HL-60/S4 treated with phorbol 12-myristate 13-acetate at 8.2 ng/mL for 4 days and 3 days (cell line): ENCODE results near the gene FOCAD.

Source experiments
- in situ Hi-C: fragments of 300-500 bp; cut with MboI; formaldehyde crosslinking; loops from 2 replicates; pipeline ENCODE4 v1.15.0; 2022; ENCODE audit warnings: low sequenced_read_pairs

FOCAD gene

DNA sequence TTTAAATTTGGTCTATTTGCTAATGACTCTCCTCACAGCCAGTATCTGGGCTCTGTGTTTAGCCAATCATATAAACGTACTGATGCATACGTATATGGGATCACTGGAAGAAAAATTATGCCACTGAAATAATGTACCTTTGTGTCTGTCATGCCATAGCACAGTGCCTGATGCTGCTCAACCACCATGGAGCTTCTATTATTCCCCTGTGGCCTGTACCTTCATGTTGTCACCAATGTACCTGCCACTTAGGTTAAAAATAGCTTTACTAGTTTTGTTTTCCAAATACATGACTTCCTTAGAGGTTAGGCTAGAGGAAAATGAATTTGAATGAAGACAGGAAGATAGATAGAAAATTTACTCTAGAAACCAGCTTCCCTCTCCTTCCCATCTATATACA is 312.8 kb downstream of the FOCAD start:
- in situ Hi-C loops, result no loop called here

DNA sequence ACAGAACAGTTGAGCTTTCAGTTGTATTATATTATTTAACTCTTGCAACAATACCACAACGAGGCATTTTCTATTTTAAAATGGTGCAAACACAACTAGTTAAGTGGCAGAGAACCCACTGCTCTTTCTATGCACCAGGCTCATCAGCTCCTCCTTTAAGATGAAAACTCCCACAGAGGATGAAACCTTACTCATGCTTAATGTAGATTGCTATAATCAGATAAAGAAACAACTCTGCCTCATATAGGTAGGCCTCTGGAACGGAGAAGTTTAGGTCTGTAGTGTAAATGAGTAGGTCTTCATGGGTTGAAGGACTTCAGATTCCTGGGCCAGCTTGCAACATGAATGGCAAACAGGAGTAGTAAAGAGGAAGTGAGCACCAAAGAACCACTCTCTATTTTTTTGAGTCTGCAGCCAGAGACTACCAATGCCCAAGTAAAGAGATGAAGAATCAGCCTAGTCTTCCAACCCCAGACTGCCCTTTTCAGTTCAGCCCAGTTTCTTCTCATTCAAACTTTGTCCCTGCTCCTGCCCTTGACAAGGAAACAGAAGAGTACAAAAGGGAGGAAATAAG is 313.5 kb downstream of the FOCAD start:
- in situ Hi-C loops, result no loop called here

DNA sequence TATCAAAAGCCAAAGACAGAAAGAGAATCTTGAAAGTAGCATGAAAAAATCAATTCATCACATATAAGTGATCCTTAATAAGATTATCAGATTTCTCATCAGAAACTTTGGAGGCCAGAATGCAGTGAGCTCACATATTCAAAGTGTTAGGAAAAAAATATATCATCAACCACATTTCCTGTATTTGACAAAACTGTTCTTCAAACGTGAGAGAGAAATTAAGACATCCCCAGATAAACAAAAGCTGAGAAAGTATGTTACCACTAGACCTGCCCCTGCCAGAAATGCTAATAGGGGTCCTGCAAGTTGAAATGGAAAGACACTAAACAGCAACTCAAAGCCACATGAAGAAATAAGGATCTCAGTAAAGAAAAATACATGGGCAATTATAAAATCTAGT is 317.5 kb downstream of the FOCAD start:
- in situ Hi-C loops, result no loop called here

DNA sequence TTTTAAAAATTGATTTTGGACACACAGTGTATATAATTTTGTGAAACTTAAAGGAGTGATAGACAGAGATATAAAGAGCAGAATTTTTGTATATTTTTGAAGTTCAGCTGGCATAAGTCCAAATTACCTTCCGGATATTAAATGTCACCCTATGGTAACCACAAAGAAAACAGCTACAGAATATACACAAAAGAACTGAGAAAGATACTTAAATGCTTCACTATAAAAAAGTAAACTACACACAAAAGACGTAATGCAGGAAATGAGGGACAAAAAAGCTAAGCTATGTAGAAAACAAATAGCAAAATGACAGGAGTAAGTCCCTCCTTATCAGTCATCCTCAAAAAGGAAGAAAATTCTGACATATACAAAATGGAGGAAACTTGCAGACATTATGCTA is 318.0 kb downstream of the FOCAD start:
- in situ Hi-C loops, result no loop called here

DNA sequence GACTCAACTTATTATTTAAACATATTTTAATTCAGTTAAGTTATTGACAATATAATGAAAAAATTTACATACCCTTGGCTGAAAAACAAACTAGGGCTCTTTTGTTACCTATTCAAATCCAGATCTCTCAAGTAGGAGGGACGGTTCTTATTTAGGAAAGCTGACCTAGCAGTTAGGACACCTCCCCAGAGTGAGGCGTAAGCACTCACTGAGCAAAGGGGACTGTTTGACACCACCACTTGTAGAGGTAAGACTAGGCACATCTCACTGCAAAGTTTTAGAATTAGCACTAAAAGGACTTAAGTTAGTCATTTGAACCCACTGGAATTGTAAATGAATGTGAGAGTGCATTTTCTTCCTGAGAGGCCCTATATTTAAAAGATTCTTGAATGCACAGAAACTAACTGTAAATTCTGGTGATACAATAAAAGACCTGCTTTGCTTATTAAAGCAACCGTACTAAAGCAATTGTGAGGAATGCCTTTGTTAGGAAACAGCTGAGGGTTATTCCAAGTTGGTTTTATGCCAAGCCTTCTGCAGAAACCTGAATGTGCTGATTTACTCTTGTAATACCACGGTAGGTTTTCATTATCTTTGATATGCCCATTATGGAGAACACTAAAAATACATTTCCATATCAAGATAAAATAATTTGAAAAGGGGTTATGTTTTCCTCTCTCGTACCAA is 331.2 kb downstream of the FOCAD start:
- in situ Hi-C loops, result no loop called here

DNA sequence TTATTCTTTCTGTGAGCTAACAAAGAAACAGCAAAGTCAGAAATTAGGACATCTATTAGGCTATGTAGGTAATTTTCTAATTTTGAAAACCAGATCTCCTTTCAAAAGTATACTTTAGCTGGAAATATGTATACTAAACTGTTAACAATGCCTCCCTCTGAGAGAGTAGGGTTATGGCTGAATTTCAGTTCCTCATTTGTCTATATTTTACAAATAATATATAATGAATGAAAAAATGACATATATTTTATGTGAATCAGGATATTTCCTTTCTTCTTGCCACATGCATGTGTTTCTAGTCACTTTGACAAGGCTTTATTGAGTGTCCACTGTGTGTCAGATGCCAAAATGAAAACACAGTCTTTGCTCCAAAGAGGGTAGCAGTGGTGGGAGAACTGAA is 331.9 kb downstream of the FOCAD start:
- in situ Hi-C loops, result no loop called here

DNA sequence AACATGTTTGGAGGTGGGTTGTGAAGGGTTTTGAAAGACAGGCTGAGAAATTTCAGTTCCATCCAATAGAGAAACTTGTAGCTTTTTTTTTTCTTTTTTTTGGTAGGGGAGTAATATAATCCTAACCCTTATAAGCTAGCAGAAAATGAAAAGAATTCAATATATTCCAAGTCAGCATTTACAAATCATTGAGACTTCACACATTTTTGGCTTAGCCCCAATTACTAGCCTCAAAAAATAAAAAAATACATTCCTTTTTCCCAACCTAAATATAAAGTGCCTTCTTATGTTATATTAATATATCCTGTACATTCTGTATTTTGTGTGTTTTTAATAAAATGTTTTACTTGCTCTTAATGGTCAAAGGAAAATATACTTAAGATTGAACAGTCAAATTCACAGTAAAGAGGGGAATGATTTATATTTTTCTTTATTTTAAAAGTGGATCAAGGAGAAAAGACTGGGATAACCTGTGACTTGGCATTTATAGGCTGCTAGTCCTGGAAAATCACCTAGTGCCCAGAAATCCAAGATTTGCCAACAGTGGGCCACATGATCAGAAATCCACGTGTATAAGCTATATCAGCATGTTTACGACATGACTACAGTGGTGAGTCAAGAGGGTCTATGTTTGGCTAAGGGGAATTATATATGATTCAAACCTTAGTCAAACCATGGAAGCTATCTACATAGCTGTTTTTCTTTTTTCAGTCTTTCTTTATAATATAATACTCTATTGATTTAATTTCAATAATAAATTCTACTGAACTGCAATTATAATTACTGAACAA is 332.8 kb downstream of the FOCAD start:
- in situ Hi-C loops, result no loop called here

DNA sequence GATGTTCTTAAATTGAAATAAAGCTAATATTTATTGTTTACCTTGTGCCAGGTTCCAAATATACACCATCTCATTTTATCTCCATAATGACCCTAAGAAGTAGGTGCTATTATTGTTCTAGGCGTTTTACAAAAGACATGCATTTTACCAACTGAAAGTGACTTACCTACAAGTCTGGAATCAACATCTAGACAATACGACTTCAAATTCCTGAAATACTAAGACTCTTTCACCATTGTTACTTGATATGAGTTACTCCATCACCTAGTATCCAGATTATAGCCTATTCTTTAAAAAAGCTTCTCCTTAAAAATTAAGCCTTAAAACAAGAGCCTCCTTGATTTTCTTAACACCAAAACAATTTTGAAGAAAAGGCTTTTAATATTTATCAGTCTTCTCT is 334.1 kb downstream of the FOCAD start:
- in situ Hi-C loops, result no loop called here

DNA sequence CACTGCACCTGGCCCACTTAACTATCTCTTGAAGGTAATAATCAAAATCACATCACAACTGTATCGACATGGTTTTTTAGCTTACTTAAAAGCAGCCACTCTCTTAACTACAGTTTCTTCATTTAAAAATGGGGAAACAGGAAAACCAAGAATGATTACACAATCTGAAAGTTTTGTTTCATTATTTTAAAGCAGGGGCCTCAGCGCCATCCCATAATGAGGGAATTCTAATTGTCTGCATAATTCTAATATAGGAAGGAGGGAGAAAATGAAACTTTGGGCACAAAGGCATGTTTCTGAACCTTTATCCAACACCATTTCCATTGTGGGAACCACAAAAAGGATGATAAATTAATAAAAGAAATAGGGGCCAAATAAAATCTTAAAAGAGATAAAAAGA is 339.8 kb downstream of the FOCAD start:
- in situ Hi-C loops, result no loop called here

DNA sequence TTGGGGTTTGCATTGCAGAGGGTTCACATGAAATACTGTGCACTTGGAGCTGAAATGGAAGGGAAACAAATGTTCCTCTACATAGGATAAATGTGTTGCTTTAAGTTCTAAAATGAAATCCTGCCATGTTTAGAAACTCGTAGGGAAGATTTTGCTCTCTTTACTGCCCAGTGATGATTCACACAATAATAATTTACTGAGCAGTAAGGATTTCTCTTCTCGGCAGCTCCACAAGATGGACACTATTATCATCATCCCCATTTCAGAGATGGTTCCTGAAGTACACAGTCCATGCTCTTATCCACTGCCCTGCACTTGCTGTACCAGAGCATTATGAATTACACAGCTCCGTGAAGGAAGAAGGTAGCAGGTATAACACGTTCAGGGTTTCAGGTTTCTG is 343.2 kb downstream of the FOCAD start:
- in situ Hi-C loops, result no loop called here

DNA sequence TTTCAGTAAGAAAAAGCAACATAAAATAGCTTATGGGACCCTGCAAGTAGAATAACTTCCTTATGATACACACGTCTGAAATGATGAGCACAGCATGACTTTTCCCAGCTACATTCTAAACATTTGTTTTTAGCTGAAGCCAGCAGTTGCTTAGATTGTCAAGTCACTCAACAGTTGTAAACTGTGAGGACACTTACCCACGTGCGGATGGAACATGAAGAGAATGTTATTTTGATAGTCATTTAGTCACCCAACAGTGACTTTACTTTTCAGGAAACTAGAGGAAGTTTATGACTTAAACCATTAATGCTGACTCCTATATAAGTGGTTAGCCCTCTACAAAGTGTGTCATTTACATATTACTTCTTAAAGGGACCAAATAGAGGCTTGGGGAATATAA is 344.4 kb downstream of the FOCAD start:
- in situ Hi-C loops, result no loop called here

DNA sequence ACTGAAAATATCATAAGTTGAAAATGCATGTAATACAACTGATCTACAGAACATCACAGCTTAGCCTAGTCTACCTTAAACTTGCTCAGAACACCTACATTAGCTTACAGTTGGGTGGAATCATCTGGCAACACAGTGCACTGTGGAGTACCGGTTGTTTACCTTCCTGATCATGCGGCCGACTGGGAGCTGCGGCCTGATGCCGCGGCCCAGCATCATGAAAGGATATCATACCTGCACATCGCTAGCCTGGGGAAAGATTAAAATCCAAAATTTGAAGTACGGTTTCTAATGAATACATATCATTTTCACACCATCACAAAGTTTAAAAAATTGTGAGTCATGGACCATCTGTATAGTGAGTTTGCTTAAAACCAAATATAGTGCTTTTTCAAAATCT is 345.6 kb downstream of the FOCAD start:
- in situ Hi-C loops, result no loop called here

DNA sequence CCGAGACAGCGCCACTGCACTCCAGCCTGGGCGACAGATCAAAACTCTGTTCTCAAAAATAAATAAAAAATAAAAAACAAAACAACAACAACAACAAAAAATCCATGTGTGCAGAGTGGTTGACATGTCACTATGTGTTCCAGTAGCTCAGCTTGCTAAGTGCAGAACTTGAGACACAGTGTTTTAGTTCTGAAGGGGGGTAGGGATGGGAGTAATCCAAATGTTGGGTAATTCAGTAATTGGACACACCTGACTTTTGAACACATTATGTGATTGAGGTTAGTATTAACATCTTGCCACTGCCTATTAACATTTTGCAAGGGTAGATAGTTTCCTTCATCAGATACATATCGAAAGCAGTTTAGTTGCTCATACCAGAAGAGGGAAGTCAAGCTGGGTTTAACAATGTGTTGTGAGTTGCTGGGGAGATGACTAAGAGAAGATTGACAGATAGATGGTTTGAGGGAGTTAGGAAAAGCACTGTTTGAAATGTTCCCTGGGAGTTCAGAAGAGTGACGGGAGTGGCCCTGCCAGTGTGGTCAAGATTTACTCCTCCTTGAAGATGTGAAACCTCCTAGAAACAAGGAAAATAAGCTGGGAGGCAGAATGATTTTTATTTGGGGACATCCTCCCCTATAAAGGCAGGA is 346.5 kb downstream of the FOCAD start:
- in situ Hi-C loops, result no loop called here

DNA sequence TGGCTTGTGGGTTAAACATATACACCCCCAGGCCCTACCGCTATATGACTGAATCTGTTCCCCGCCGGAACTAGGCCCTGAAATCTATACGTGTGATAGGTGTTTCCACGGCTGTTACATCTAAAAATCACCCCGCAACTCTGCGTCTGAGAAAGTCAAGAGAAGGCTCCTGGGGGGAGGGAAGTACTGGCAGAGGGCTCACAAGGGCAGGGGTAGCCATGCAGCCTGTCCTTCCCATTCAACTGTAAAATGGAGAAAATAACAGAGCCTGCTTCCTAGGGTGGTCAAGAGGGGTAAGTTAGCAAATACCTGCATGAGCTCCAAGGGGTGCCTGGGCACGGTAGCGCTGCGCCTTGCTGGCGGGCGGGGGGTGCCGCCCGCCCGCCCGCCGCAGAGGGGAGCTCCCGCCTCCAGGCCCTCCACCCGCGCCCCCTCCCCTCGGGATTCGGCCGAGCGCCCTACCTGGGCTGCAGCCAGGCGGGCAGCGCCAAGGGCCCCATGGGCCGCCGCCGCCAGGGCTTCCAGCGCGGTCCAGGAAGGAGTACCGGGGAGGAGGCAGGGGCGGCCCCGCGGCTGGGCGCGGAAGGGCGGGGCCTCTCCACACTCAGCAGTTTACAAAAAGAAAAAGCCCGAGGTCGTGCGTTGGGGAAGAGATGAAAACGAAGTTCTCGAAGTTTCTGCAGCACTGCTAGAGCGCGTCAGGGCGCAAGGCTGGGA is 347.2 kb downstream of the FOCAD start, which contains the start of gene HACD4:
Gene HACD4, minus strand, starts transcription at position 550 of the 717 bp plus-strand sequence. Its CDS starts 50 bp downstream, at position 500.
- in situ Hi-C loops, result no loop called here

DNA sequence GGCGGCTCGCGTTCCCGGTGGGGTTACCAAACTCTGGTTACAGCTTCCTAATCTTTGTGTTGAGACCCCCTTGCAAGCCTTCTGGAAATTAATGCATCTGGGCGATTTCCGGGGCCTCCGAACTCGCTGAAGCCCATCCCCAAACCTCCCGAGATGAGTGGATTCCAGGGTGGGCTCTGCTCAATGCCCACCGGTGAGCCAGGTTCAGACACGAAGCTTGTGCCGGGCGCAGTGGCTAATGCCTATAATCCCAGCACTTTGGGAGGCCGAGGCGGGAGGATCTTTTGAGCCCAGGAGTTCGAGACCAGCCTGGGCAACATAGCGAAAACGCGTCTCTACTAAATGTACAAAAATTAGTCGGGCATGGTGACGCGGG is 347.7 kb downstream of the FOCAD start:
- in situ Hi-C loops, result no loop called here

DNA sequence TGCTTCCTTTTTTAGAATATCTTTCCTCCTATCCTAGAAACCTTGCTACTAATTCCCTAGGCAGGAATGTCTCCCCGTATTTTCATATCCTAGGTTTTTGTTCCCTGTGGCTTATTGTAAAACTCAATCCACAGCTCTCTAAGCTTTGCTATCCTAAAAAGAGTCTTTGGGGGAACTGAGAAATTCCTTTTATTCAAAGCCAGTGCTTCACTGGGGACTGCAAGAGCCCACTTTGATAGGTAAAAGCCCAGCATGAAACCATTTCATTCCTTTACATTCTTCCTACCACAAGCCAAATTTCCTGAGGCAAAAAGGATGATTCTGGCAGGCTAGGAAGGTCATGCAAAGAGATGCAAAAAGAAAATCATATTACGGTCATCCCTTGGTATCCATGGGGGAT is 353.2 kb downstream of the FOCAD start:
- in situ Hi-C loops, result no loop called here

DNA sequence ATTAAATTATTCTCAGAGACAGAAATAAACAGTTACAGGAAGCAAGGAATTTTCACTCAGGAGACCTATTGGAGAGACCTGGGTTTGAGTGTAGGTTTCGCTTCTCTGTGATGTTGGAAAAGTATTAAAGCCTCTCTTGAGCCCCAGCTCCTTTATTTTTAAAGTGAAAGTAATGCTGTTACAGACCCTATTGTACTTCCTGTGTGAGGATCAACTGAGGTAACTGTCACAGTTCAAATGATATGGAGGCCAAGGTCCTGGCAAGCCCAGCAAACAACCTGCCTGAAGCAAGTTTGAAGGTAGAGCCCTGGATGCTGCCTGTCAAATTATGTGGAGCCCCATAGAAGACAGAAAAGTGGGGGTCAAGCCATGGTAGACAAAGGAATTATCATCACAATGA is 355.2 kb downstream of the FOCAD start:
- in situ Hi-C loops, result no loop called here

DNA sequence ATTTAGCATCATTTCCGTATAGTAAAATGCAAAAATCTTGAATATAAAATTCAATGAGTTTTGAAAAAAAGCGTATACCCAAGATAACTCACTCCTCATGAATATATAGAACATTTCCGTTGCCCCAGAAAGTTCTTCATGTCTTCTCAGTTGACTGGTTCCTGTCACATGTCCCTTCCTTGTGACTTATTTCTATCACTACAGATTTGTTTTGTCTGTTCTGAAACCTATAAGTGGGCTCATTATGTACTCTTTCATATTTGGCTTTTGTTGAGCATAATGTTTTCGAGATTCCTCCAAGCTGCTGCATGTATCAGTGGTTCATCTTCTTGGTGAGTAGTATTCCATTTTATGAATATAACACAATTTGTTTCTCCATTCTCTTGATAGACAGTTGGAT is 358.4 kb downstream of the FOCAD start:
- in situ Hi-C loops, result no loop called here

DNA sequence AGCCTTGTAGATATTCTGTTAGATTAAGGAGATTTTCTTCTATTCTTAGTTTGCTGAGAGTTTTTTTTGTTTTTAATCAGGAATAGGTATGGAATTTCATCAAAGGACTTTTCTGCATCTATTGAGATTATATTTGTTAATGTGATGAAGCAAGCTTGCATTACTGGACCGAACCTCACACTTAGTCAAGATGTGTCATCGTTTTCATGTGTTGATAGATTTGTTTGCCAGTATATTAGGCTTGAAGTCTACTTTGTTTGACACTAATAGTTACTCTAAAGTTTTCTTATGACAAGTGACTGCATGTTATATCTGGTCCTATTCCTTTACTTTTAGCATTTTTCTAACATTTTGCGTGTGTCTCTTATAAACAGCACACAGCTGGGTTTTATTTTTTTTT is 359.8 kb downstream of the FOCAD start:
- in situ Hi-C loops, result no loop called here
